HG03354 (cell line): Measurements from ENCODE around the gene PLVAP.

ENCODE experiments used
- ATAC-seq: cut with Tn5 transposase; IDR thresholded peaks from one replicate; pipeline ENCODE4 v1.9.1; 2021; ENCODE audit warnings: mild to moderate bottlenecking; ENCODE audit not compliant: unreplicated experiment, poor library complexity, severe bottlenecking

Gene PLVAP

GRCh38 chr19:17305517-17306284 is 71.4 kb downstream of the PLVAP start, which contains the start of gene MRPL34:
Gene MRPL34, plus strand, starts transcription at chr19:17305872. Its CDS starts 21 bp downstream, at chr19:17305893.
- ATAC-seq, result peak; percentile 66

- no peak for ATAC-seq
Observed at GRCh38 chr19:17305216-17305516, 72.0 kb downstream of the PLVAP start.

GRCh38 chr19:17304386-17305215 is 72.5 kb downstream of the PLVAP start:
- no peak for ATAC-seq

GRCh38 chr19:17303940-17304267 is 73.2 kb downstream of the PLVAP start:
- ATAC-seq, result no peak

- ATAC-seq, result peak; percentile 61
Observed at GRCh38 chr19:17303167-17303939, 73.8 kb downstream of the PLVAP start, which contains the start of gene ABHD8. Gene ABHD8, minus strand, starts transcription at chr19:17303425. Its CDS starts 1,809 bp downstream, at chr19:17301616.

GRCh38 chr19:17302391-17303166 is 74.6 kb downstream of the PLVAP start:
- no peak for ATAC-seq
